HG02759 (cell line): ENCODE data around the gene ELMO1.

ENCODE experiments used
- ATAC-seq: cut with Tn5 transposase; IDR thresholded peaks from one replicate; pipeline ENCODE4 v1.9.1; 2021; ENCODE audit warnings: mild to moderate bottlenecking, moderate library complexity; ENCODE audit not compliant: unreplicated experiment

The ELMO1 gene

DNA sequence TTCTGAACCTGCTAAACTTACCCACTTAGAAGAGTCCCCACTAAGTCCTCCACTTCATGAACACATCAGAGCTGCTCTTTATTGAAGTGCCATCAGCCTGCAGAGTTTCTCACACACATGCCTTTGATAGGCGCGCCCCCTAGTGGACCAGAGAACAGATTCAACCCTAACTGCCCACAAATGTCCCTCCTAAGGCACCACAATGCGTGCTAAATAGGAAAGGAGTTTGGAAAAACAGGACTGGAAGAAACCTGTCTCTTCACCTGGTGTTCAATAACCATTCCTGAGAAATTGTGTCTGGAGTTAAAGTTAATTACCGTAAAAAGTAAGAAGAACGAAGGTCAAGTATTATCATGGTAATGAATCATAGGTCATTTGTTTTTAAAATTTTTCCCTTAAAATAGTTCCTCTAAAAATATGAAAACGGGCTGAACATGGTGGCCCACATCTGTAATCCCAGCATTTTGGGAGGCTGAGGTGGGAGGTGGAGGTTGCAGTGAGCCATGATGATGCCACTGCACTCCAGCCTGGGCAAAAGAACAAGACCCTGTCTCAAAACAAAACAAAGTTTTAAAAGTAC lies 249.7 kb downstream of the ELMO1 start:
- ATAC-seq: peak; percentile 60

DNA sequence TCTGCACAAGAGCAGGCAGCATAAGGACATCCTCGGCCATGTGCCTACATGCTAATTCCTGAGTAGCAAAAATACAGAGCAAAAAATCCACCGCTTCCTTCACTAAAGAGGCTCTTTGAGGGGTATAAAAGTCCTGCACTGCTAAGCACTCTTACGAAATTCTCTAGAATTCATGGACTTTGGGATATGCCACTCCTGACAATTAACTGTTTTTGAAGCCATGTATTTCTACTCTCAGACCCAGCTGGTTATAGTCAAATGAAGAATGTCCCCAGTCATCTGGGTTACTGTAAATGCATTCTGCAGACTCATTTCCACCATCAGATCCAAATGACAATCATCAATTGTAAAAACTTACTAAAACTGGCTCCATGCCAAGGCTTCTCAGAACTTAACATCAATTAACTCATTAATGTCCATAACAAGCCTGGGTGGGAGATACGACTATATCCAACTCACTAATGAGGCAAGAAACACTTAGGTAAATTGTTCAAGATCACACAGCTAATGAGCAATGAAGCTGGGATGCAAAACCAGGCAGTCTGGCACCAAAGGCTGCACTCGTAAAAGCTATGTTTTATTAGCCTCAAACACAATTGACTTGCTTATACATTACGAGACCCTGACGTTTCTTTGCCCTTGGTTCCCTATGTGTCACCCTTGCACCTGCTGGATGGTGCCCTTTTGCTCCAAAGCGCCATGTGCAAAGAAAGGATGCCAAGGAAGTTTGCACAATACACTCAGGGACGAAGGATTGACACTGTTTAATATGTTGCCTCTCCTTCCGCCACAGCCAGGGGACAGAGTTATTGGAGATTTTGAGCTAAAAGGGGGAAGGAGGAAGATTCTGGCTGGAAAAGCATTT lies 250.4 kb downstream of the ELMO1 start:
- ATAC-seq: no peak

DNA sequence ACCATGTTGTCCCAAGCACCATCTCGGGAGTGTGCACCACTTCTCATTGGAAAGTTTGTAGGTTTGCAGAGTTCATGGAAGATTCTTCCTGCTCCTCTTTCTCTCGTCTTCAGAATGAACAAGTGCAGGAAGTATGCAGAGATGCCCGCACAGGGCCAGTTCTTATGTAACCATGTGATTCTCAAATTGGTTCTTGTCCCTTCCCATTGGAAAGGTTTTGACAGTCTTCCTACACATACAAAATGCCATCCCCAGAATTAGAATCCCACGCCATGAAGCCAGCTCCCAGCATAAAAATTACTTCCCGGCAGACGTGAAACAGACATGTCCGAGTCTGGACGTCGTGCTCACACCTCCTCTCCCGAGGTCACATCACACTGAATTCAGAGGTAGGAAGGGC lies 251.6 kb downstream of the ELMO1 start:
- ATAC-seq: no peak

DNA sequence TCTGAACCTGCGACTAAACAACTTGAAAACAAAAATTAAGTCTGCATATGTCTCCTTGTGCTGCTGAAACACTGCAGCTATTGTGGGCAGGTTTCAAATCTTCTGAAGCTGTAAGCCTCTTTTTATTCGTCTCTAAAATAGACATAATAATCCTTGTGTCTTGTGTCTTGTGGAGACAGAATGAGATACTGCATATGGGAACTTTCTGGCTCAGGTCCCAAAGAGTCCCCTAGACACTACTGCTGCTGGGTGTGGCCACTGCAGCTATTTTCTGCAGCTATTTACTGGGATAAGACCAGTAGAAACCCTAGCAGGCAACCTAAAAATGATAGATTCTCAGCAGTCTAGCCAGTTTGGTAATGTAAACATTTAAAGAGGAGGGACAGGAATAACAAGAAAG lies 252.0 kb downstream of the ELMO1 start:
- ATAC-seq: no peak

DNA sequence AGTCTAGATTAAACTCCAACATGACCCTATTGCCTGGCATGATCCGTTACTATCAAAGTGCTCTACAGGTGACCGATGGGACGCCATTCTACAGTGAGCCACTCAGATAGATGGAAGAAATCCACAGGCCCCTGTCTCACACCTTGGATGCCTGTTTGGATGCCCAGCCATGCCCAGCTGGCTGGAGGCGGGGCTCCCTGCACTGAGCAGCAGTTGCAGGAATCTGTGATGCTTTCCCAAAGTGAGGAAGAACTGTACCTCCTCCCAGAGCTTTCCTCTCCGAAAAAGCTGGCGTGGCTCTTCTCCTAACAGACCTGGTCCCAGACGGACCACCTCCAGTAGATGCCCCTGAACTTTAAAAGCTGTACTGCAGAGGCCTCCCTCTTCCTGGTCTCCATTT lies 253.3 kb downstream of the ELMO1 start:
- ATAC-seq: no peak

DNA sequence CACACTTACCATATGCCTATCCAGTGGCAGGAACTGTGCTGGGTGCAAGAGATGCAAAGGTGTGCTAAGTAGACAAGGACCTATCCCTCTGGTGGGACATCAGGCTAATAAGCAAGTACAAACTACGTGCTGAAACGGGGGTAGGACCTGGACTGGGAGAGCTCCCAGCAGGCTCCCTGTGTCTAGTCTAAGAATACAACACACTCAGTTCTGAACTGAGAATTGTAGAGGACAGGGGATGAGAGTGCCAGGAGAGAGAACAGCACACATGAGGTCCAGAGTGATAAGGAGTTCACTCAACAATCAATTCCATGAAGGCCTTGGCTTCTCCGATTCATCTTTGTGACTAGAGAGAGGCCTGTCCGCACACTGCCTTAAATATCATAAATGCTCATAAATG lies 253.7 kb downstream of the ELMO1 start:
- ATAC-seq: no peak

DNA sequence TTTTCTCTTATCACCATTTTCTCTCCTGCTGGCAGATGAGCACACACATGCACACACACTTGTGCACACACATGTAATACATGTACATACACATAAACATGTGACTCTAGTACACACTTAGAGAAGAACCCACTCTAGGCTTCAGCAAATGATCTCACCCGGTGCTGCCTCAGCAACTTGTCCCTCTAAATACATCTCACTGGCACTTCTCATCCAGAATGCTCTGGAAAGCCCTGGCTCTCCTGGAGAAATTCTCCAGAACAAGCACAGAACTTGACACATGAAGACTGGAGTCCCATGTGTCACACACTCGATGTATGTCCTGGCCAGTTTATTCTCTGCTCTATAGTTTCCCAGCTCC lies 254.9 kb downstream of the ELMO1 start:
- no peak for ATAC-seq

DNA sequence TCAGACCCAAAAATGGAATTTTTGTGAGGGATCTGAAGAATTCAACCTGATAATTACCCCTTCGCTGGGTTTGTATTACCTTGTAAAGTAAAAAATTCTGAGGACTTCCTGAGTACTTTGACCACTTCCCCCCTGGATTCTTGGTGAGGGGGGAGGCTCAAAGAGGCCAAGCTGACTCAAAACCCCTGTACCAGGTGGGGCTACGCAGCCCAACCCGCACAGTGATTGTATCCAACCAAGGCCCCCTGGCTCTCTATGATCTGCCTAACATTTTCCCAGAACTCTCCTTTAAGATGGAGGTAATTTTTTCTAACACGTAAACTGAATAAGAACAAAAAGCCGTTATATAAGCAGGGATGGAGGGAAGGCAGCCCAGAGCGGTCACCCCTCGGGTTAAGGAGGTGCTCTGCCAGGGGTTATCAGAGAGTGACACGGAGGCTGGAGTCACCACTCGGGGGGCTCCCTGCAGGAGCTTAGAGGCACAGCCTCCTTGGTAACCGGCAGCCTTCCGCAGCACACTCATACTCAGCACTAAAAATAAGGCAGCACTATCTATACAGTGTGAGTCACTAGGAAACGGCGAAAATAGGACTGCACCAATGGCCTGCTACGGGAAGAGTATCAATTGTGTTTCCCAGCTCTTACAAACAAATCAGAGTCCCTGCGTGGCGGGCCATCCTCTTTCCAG lies 255.4 kb downstream of the ELMO1 start:
- no peak for ATAC-seq

DNA sequence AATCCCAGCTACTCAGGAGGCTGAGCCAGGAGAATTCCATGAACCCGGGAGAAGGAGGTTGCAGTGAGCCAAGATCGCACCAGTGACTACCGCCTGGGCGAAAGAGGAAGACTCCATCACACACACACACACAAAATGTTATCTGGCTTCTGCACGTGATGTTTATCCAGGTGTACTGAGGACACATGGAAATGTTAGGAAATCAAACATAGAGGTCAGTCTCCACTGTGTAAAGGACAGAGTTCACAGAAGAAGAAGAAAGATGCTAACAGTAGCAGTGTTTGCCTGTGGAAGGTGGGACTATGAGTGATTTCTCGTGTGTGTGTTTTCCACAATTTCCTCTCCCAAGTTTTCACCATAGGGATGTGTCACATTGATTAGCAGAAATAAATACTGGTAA lies 256.9 kb downstream of the ELMO1 start:
- no peak for ATAC-seq

DNA sequence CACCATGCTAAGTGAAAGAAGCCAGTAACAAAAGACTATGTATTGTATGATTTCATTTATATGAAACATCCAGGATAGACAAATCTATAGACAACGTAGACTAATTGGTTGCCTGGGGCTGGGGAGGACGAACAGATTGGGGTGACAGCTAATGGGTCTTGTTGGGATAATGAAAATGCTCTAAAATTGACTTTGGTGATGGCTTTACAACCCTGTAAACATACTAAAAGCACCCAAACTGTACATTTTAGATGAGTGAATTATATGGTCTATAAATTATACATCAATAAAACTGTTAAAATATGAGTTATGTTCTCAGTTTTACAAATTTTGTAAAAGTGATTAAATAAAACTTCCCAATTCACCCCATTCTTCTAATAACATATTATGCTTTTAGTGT lies 261.5 kb downstream of the ELMO1 start:
- no peak for ATAC-seq

DNA sequence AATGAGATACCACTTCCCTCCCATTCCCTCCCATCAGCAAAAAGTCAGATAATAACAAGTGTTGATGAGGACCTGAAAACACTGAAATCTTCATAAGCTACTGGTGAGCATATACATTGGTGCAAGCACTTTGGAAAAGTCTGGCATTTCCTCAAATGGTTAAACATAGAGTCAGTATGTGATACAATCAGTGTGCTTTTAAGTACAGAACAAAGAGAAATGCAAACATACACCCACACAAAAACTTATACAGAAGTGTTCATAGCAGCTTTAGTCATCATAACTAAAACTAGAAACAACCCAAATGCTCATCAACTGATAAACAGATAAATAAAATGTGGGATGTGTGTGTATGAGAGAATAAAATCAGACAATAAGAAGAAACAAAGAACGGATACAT lies 261.9 kb downstream of the ELMO1 start:
- no peak for ATAC-seq

DNA sequence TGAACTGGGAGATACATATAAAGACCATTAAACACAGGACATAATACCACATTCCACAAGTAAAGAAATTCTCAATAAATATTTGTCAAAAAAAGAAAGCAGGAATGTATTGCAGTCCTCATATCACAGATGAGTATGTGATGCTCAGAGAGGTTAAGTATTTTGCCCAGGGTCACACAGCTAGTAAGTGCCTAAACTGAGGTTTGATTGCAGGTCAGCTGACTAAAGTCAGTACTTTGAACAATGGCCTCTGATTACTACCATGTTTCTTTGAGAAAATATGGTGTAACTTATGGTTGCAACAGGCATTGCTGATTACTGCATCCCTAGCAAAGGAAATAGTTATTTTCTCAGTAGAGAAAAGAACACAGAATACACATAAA lies 267.1 kb downstream of the ELMO1 start:
- no peak for ATAC-seq

DNA sequence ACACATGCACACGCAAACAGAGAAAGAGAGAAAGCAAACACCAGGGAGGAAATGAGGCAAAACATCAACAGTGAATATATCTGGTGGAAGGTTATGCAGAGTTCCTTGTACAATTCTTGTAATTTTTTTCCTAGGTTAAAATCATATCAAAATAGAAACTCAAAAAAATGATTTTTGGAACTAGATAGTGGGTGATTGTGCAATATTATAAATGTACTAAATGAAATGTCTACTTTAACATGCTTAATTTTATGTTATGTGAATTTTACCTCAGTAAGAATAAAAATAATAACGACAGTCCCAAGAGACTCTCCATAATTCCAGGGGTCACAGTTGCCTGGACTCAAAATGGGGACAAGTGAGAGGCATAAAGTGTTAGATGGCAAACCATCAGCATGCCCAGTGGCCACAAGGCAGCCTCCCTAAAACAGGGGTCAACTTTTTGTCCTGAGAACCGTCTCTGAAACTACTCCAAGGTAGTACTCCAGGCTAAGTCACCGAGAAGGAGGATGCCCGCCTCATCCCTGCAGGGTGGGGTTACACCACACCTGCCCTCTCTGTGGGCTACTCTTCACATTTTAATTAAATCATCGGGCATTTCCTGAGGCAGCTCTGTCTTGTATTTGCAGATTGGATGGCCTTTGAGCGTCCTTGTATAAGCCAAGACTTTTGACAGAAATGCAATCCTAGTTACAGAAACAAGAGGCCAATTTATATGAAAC lies 267.7 kb downstream of the ELMO1 start:
- no peak for ATAC-seq

DNA sequence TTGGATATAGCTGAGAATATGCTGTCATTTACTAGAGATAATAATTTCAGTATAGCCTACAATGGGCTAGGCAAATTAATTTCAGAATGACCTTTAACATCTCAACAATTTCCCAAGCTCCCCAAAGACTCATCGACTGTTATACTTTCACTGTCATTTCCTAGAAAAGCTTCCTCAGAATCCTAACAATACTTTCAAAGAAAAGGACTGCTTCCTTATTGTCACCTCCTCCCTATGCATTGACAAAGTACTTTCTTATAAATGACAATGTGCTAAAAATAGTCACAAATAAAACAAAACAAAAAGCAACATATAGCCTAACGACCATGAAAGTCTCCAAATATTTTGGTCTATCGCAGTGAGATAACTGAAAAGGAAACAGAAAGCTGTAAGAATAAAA lies 272.6 kb downstream of the ELMO1 start:
- no peak for ATAC-seq

DNA sequence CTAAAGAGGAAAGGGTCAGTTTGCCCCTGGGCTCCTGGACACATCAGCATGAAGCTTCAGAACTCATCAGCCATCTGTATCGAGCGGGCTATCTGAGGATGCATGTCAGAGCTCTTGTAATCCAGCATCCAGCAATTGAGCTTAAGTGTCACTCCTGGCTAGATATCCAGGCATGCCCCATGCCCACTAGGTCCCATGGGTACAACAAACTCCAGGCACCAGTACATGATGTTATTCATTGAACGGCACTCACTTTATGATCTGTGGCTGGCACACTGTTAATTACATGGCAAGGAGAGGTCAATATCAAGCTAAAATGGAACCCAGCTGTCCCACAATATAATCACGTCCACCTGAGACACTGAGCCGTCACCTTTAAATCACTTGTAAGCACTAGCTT lies 274.2 kb downstream of the ELMO1 start:
- no peak for ATAC-seq

DNA sequence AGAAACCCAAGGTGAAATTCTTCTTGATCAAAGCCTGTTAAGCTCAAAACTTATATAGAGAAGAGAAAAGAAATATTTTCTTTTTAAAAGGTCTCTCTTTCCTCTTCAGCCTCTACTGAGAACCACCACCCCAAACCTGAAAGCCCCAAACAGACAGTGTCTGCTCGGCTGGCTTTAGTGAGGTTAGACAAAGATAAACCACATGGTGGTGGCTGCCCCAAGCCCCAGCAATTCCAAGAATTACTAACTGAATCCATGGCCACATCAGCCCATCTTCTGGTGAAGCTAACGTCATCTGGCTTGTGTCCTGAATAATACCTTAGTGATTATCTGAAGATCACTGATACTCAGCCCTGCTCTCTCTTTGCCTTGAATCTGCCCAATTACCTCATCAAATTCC lies 275.0 kb downstream of the ELMO1 start:
- ATAC-seq: no peak

DNA sequence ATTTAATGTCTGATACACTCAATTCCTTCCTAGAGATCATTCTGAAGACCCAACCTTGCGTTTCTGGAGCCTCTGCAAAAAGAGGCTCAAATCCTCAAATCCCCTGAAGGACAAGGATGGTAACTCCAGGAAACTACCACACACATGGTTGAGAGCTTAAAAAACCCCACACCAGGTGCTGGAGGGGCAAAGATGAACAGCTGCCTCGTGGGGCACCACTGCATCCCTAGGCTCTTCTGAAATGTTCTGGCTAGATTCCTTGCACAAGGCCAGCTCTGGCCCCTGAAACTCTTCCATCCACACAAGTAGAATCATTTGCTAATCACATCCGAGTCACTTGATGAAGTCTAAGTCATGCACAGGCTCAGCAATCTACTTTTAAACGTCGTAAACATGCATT lies 286.6 kb downstream of the ELMO1 start:
- no peak for ATAC-seq

DNA sequence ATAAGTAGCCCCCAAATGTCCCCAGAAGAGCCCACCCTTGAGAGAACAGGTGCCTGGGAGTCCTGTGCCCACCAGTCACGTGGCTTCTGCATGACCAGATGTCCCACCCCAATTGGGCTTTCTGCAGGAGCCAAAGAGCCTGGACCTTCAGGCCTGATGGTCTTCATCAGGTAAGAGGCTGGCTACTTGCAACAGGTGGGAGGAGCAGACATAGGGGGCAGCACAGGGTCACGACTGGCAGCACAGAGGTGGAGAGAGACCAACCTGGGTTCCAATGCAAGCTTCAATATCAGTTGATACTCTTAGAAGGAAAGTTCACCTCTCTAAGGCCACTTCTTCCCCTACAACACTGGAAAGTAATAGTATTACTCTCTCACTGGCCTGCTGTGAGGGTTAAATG lies 288.0 kb downstream of the ELMO1 start:
- ATAC-seq: no peak

DNA sequence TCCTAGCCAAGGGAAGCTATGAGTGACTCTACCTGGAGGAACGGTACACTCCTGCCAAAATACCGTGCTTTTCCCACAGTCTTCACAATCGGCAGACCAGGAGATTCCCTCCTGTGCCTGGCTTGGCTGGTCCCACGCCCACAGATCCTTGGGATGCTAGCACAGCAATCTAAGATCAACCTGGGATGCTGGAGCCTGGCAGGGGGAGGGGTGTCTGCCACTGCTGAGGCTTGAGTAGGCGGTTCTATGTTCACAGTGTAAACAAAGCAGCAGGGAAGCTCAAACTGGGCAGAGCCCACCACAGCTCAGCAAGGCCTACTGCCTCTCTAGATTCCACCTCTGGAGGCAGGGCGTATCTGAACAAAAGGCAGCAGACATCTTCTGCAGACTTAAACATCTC lies 295.3 kb downstream of the ELMO1 start:
- ATAC-seq: no peak

DNA sequence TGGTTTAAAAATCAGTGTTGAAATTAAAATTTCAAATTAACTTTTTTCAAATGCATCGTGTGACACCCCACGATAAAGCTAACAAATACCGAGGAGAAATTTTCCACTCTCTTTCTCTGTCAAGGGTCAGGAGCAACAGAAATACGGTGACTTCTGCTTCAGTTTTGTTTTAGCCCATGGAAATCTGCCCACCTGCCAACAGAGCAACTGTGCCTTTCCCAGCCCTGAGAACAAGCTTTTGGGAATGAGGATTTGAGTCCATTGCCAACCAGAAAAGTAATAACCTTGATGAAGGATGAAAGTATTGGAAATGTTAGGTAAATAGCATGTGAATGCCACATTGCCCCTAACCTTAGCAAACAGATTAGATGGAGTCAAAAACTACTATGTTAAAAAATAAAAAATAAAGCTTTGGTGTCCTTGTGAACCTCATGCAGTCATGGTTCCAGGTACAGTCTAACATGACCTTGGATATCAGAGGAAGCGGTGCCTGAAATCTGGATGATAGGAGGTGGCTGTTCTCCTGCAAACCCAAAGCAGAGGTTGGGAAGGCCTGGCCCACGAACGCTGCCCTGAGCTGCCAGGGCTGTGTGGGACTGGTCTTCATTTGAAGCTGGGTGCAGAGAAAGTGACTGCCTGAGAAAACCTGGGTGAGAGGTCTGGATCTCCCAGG lies 296.8 kb downstream of the ELMO1 start:
- no peak for ATAC-seq

DNA sequence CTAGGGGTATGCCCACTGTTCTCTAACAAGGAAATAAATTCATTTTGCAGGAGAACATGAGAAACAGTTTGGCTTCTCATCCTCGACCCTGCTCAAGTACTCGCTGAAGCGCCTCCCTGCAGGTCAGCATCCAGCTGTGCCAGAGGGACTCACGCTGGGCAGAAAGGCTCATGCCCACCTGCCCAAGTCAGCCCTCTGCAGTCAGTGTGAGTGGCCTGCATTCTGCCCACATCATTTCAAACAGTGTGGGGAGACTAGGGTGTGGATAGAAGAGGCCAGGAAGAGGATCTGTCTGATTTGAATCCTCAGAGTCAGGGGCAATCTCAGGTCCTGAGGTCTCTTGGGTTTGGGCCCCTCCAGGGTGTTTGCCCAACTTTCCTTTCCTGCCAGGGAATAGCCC lies 297.8 kb downstream of the ELMO1 start:
- no peak for ATAC-seq
